H1 (cell line): ENCODE results near the gene GPX6. TPM values are rescaled to one million over a fixed set of nuclear protein-coding genes. Genes with fewer than 3 reads are reported as not detected.

Experiments
- CEBPB ChIP-seq: IDR thresholded peaks from 2 replicates; pipeline ENCODE4 v1.6.1; 2012; ENCODE audit warnings: low read depth, low read length
- CHD7 ChIP-seq: fragments of 300-600 bp; sonication (generic); IDR thresholded peaks from 2 replicates; pipeline ENCODE4 v1.7.1; 2012; ENCODE audit warnings: low read length, moderate library complexity, mild to moderate bottlenecking, inconsistent platforms; ENCODE audit not compliant: insufficient replicate concordance
- TAF1 ChIP-seq: IDR thresholded peaks from 2 replicates; pipeline ENCODE4 v1.6.1; 2011; ENCODE audit warnings: mild to moderate bottlenecking, low read depth, low read length
- polyA plus RNA-seq, 7 experiments: library from polyadenylated mRNA; depleted of rRNA in 3 of 7; stranded (reverse) in 5 of 7; unstranded in 2 of 7; fragments of >200 nt in 5 of 7; fragments of 200-250 nt in 2 of 7; gene quantifications; 1 replicate in 5 of 7; 2 replicates in 1 of 7; 4 replicates in 1 of 7; pipeline versions ENCODE4 v1.2.1 to v1.2.3, GENCODE V29; 2011 to 2013; ENCODE audit warnings: missing spikeins in 2 of 7, mixed read lengths in 2 of 7
- total RNA-seq: library from RNA; stranded (reverse); fragmentation: NEBNext Ultra II Directional; extraction: Animal tissue kit (Norgen Biotek cat#: 25700); gene quantifications from 2 replicates; pipeline ENCODE4 v1.2.1, GENCODE V29; 2021

GPX6 gene
- total and polyA plus RNA-seq, 2 of the 8 experiments (the other 6 are each of a cell fraction or from before 2014, with no cell fraction given), result not detected

DNA sequence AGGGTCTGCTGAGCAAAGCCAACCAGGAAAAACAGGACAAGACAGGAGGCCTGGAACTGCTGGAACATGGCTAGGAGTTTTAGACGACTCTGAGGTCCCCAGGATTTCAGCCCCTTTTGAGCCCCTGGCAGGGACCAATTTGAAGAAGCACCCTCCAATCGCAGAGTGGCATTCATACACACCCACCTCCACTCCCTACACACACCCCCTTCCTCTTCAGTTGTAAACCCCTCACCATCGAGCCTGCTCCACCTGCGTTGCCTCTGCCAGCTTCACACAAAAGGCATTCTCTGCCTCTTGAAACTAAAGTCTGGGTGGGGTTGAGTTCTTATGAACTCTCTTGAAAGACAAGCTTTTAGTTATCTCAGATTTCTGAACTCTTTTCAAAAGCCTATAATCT, at the start of gene GPX6 (continued):
- TF ChIP-seq CHD7, result no peak
- TF ChIP-seq CEBPB, result no peak
- TF ChIP-seq TAF1, result no peak
